H7 (cell line): ENCODE data around the gene NELFE. TPM values are rescaled to one million over a fixed set of nuclear protein-coding genes. Genes with fewer than 3 reads are reported as not detected.
"Not testable (repeated sequence)": the region's sequence is repeated elsewhere in the genome, so short reads cannot be mapped to it uniquely, and the experiment has no call there.

Experiments used
- DNase-seq: peaks from one replicate; pipeline ENCODE4 v3.0.0; 2012
- H3K27me3 ChIP-seq: 2 replicates; pipeline ENCODE4 v1.6.0; 2011; ENCODE audit warnings: mild to moderate bottlenecking, low read length; ENCODE audit not compliant: control insufficient read depth, insufficient read depth
- H3K36me3 ChIP-seq: replicated peaks from 2 replicates; pipeline ENCODE4 v1.5.1; 2011; ENCODE audit warnings: low read length; ENCODE audit not compliant: control insufficient read depth, insufficient read depth
- H3K4me3 ChIP-seq: 2 replicates; pipeline ENCODE4 v1.5.1; 2011; ENCODE audit warnings: low read depth, mild to moderate bottlenecking, control low read depth, low read length, moderate library complexity; ENCODE audit not compliant: insufficient read depth
- total RNA-seq: library from RNA; depleted of rRNA; stranded (reverse); fragments of >200 nt; shearing (Covaris generic); gene quantifications from 2 replicates; pipeline ENCODE4 v1.2.3, GENCODE V29; 2014; rRNA removed

The NELFE gene, protein sequence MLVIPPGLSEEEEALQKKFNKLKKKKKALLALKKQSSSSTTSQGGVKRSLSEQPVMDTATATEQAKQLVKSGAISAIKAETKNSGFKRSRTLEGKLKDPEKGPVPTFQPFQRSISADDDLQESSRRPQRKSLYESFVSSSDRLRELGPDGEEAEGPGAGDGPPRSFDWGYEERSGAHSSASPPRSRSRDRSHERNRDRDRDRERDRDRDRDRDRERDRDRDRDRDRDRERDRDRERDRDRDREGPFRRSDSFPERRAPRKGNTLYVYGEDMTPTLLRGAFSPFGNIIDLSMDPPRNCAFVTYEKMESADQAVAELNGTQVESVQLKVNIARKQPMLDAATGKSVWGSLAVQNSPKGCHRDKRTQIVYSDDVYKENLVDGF
- total RNA-seq = 109 and 115 TPM in 2 replicates

DNA sequence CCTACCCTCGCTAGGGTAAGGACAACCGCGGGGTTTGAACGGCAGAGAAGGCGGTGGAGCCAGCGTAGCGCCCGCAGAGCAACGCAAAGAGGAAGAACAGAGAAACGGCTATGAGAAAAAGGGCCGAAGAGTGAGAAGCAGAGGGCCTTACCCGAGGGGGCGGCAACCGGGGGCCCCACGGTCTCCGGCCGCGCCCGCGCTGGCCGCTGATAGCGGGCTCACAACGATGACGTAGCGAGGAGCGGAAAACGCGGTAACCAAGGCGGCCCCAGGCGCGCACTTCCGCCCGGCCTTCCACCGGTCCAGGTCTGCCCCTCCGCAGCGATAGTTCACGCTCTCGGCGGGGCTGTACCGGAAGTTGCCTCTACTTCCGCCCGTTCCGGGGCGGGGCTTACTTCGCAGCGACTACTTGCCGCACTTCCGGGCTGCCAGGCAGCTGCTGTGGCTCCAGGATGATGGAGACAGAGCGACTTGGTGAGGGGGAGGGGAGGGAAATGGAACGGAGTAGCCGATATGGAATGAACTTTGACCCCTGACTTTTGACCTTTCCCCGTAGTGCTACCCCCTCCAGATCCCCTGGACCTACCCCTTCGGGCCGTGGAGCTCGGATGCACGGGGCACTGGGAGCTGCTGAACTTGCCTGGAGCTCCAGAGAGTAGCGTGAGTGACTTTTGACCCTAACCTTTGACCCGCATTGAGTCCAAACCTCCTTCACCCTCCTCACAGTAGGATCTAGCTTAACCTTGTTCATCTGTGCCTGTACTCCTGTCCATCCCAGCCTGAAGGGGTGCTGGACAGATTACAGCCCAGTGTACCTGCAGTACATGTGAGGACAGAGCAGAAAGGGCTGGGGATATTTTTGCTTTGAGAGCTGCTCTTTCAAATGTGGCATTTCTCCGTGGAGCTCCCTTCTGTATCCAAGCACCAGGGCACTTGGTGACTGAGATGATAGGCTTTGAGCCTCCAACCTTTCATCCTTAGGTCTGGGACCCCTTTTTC lies at the start of gene NELFE, which contains the start of gene SKIC2:
Gene NELFE, minus strand, starts transcription at position 231 of the 999 bp plus-strand sequence. CDS start 525 bp downstream, outside the sequence.
Gene SKIC2, plus strand, starts transcription at position 435 of the 999 bp plus-strand sequence. Its CDS starts 18 bp downstream, at position 453.
- Histone ChIP-seq H3K27me3 (no peaks in the 10 kb centered on the region), H3K4me3 (peak within 1 kb of the TSS; percentile 79), H3K36me3 (peaks cover 36% of the 10 kb centered on the region)
- peak; percentile 100 for DNase-seq

DNA sequence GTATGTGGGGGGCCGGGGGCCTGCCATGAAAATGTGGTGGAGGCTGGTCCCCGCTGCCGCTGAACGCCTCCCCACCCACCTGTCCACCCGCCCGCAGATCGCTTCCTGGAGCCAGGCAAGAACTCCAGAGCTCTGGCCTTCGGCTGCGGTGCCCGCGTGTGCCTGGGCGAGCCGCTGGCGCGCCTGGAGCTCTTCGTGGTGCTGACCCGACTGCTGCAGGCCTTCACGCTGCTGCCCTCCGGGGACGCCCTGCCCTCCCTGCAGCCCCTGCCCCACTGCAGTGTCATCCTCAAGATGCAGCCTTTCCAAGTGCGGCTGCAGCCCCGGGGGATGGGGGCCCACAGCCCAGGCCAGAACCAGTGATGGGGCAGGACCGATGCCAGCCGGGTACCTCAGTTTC lies 49.3 kb upstream of the NELFE start:
- not testable (repeated sequence) for H3K36me3 ChIP-seq, H3K27me3 ChIP-seq, DNase-seq

DNA sequence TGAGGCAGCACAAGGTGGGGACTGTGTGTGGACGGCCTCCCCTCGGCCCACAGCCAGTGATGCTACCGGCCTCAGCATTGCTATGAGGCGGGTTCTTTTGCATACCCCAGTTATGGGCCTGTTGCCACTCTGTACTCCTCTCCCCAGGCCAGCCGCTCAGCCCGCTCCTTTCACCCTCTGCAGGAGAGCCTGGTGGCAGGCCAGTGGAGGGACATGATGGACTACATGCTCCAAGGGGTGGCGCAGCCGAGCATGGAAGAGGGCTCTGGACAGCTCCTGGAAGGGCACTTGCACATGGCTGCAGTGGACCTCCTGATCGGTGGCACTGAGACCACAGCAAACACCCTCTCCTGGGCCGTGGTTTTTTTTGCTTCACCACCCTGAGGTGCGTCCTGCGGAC lies 48.3 kb upstream of the NELFE start:
- DNase-seq, H3K4me3 ChIP-seq, H3K27me3 ChIP-seq, H3K36me3 ChIP-seq: not testable (repeated sequence)

More for the DNA sequence above, 49.3 kb upstream of the NELFE start:
- H3K4me3 ChIP-seq = not testable (repeated sequence)

DNA sequence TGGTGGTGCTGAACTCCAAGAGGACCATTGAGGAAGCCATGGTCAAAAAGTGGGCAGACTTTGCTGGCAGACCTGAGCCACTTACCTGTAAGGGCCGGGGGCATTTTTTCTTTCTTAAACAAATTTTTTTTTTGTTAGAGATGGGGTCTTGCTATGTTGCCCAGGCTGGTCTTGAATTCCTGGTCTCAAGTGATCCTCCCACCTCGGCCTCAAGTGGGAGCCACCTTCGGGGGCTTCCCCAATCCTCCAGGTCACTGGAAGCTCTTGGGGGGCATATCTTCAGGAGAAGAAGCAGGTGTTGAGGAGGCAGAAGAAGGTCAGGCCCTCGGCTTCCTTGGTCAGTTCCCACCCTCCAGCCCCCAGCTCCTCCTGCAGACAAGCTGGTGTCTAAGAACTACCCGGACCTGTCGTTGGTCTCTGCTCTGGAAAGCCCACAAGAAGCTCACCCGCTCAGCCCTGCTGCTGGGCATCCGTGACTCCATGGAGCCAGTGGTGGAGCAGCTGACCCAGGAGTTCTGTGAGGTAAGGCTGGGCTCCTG lies 47.3 kb upstream of the NELFE start:
- not testable (repeated sequence) for H3K36me3 ChIP-seq, H3K27me3 ChIP-seq, H3K4me3 ChIP-seq
- DNase-seq = peak; percentile 11

DNA sequence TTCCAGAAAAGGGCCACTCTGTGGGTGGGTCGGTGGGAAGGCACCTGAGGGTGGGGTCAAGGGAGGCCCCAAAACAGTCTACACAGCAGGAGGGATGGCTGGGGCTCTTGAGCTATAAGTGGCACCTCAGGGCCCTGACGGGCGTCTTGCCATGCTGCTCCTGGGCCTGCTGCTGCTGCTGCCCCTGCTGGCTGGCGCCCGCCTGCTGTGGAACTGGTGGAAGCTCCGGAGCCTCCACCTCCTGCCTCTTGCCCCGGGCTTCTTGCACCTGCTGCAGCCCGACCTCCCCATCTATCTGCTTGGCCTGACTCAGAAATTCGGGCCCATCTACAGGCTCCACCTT lies 46.7 kb upstream of the NELFE start:
- not testable (repeated sequence) for H3K36me3 ChIP-seq, H3K27me3 ChIP-seq, DNase-seq, H3K4me3 ChIP-seq

DNA sequence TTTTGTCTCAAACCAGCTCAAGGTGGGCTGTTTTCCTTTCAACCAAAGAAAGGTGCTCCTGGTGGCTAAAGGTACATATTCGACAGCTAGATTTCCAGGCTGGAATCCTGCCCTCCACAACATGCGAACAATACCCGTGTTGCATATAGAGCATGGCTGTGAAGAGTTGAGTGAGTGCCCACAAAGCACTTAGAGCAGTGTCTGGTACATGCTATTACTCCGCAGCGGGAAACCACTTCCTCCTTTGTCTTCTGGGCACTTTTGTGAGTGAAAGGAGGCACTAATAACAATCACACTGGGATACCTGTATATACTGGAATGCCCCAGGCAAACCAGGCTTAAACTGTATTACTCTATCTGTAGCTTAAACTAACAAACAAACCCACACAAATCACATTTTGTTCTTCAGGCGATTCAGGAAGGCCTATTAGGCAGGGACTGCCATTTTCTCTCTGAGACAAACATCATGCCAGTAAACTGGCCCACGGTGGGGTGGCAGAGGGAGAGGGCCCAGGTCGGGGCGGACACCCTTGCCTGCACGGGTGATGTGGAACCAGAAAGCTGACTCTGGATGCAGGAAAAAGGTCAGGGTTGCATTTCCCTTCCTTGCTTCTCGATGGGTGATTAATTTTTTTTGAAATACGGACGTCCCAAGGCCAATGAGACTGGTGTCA lies 46.2 kb upstream of the NELFE start:
- not testable (repeated sequence) for H3K36me3 ChIP-seq, DNase-seq, H3K27me3 ChIP-seq

DNA sequence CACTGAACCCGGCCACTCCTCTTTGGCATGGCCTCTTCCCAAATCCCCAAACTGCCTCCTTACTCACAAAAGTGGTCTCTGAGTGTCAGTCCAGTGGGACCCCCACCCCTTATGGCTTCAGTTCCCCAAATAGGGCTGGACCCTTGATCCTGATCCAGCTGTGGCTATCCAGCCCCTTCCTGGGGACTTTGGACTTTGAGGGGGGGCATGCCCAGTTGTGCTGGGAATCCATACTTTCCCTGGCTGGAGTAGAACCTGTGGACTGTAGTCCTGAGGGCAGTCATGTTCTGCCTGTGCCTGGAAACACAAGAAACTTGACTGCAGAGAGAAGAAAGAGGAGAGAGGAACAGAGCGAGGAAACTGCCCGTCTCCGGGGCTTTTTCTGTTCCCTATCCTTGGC lies 45.6 kb upstream of the NELFE start:
- not testable (repeated sequence) for H3K4me3 ChIP-seq

More for the DNA sequence above, 46.2 kb upstream of the NELFE start:
- not testable (repeated sequence) for H3K4me3 ChIP-seq

DNA sequence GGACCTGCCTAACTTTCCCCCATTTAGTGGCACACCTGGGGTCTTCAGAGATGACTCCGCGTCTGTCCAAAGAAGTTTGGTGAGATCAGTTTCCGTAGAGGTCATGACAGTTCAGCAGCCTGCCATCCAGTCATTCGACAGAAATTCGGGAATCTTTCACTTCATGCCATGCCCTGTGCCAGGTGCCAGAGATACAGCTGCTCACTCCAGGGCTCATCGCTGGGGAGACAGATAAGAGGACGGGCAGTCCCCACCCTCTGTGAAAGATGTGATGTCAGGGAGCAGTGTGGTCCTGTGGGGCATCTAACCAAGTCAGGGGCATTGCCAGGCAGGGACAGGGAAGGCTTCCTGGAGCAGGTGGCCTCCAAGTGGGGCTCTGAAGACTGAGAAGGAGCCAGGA lies 44.5 kb upstream of the NELFE start:
- H3K4me3 ChIP-seq, H3K27me3 ChIP-seq: not testable (repeated sequence)

More for the DNA sequence above, 45.6 kb upstream of the NELFE start:
- H3K36me3 ChIP-seq, DNase-seq, H3K27me3 ChIP-seq: not testable (repeated sequence)

DNA sequence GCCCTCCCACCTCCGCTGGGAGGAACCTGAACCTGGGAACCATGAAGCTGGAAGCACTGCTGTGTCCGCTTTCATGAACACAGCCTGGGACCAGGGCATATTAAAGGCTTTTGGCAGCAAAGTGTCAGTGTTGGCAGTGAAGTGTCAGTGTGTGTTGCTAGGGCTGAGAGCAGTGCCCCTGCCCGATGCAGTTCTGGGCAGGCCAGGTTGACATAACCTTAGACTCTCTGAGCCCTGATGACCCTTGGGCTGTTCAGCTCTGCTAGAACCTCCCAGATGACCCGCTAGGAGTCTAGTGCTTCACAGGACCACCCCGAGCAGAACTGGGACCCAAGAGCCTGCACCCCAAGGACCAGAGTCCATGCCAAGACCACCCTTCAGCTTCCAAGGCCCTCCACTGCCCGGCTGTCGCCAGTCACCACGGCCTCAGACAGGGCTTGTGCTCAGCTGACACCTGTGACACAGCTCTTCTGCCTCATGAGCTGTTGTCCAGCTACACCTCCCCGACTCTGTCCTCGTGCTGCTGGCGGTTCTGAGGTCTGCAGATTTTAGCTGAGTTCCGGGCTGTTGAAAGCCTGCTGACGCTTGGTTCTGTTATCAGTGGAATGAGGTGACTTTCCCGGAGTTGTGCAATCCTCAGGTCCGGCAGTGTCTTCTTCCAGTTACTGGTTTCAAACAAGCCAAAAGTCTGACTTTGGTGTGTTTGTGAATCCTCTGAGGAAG lies 43.9 kb upstream of the NELFE start:
- not testable (repeated sequence) for H3K36me3 ChIP-seq, H3K4me3 ChIP-seq, DNase-seq

More for the DNA sequence above, 44.5 kb upstream of the NELFE start:
- DNase-seq, H3K36me3 ChIP-seq: not testable (repeated sequence)

DNA sequence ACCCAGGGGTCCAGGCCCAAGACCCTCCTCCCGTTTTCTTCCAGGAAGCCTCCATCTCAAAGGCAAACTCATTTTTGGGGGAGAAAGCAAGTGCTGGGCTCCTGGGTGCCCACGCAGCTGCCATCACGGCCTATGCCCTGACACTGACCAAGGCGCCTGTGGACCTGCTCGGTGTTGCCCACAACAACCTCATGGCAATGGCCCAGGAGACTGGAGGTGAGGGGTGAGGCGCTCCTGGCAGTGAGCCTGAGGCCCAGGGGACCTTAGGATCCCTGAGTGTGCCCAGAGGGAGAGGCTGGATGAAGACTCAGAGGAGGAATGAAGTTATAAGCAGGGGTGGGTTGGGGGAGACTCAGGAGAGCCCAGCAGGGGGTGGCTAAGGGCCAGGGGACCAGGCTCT lies 37.6 kb upstream of the NELFE start:
- H3K36me3 ChIP-seq, H3K27me3 ChIP-seq, DNase-seq, H3K4me3 ChIP-seq: not testable (repeated sequence)

More for the DNA sequence above, 43.9 kb upstream of the NELFE start:
- not testable (repeated sequence) for H3K27me3 ChIP-seq

DNA sequence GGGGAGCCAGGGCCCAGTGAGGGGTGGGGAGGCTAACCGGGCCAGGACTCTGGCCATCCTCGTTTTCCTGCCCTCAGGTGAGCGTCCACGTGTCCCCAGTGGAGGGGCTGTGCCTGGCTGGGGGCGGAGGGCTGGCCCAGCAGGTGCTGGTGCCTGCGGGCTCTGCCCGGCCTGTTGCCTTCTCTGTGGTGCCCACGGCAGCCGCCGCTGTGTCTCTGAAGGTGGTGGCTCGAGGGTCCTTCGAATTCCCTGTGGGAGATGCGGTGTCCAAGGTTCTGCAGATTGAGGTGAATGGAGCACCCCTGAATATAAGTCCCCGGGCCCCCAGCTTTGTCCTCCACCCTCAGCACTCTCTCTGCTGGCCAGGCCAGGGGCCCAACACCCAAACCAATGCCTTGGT lies 35.6 kb upstream of the NELFE start:
- not testable (repeated sequence) for H3K4me3 ChIP-seq, H3K36me3 ChIP-seq, DNase-seq, H3K27me3 ChIP-seq

DNA sequence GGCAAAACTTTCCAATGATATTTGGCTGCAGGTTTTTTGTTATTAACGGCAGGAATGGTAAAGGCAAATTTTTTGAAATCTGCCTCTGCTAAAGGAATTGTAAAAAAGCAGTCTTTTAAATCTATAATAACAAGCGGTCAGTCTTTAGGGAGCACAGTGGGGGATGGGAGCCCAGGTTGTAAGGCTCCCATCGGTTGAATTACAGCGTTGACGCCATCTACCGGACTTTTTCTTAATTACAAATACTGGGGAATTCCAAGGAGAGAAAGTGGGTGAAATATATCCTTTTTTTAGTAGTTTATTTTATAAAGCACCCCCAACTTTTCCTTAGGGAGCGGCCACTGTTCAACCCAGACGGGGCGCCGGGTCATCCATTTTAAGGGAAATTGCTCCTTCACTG lies 30.6 kb upstream of the NELFE start:
- DNase-seq, H3K27me3 ChIP-seq, H3K4me3 ChIP-seq, H3K36me3 ChIP-seq: not testable (repeated sequence)

DNA sequence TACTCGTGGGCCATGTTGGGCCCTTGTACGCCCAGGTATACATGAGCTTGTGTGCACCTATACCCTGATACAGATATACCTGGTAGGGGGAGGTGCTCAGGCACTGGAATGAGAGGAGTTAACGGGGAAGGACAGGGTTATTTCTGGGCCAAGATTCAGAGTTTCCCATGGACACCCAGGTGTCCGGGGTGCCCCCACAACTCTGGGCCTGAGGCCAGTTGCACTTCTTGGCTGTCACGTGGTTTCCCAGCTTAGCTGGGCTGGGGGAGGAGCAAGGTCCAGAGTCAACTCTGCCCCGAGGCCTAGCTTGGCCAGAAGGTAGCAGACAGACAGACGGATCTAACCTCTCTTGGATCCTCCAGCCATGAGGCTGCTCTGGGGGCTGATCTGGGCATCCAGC lies 23.0 kb upstream of the NELFE start, which contains the start of gene C4A:
Gene C4A, plus strand, starts transcription at position 314 of the 400 bp plus-strand sequence. Its CDS starts 51 bp downstream, at position 365.
- not testable (repeated sequence) for H3K27me3 ChIP-seq, DNase-seq, H3K36me3 ChIP-seq, H3K4me3 ChIP-seq
